Esophagus muscularis mucosa (tissue), 3 donors: ENCODE data around the gene COG4.

Experiments
- POLR2A ChIP-seq: fragments of 450-650 bp; IDR thresholded peaks from one replicate; pipeline ENCODE4 v1.6.1; 2017; ENCODE audit warnings: antibody characterized with exemption, moderate library complexity, mild to moderate bottlenecking, low read depth
- TF ChIP-seq, protein P1 (sequence below), 3 experiments: fragments of 200-600 bp in 2 of 3; fragments of 450-650 bp in 1 of 3; sonication (generic) in 2 of 3; IDR thresholded peaks; one replicate each; pipeline ENCODE4 v1.5.1; 2017 to 2019; ENCODE audit warnings: antibody characterized with exemption in 3 of 3, mild to moderate bottlenecking in 2 of 3, moderate library complexity in 1 of 3

DNA sequence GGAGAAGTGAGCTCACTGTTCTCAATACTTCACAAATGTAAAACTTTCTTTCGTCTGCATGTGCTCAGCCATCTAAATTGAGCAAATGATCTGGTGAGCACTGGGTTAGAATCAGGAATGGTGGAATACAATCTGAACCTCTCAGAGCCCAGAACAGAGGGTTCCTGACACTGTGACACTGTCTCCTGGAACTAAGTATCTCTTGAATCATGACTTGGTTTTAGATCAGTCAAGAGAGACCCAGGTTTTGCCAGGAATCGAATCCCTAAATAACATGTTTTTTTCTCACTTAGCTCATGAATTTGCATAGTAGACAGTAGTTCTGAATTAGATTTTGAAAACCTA lies 49.5 kb upstream of the COG4 start:
- TF ChIP-seq, protein P1, sequence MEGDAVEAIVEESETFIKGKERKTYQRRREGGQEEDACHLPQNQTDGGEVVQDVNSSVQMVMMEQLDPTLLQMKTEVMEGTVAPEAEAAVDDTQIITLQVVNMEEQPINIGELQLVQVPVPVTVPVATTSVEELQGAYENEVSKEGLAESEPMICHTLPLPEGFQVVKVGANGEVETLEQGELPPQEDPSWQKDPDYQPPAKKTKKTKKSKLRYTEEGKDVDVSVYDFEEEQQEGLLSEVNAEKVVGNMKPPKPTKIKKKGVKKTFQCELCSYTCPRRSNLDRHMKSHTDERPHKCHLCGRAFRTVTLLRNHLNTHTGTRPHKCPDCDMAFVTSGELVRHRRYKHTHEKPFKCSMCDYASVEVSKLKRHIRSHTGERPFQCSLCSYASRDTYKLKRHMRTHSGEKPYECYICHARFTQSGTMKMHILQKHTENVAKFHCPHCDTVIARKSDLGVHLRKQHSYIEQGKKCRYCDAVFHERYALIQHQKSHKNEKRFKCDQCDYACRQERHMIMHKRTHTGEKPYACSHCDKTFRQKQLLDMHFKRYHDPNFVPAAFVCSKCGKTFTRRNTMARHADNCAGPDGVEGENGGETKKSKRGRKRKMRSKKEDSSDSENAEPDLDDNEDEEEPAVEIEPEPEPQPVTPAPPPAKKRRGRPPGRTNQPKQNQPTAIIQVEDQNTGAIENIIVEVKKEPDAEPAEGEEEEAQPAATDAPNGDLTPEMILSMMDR (IDR thresholded peaks at IDR 0.05), result no peak
- TF ChIP-seq POLR2A, result no peak
